HepG2 (cell line): ENCODE measurements around the gene CERT1. TPM values are rescaled to one million over a fixed set of nuclear protein-coding genes. Genes with fewer than 3 reads are reported as not detected.

Source experiments
- ATRX ChIP-seq: sonication (generic); formaldehyde crosslinking; IDR thresholded peaks from 2 replicates; pipeline ENCODE4 v1.4.0; 2020; ENCODE audit warnings: missing genetic modification reagents, borderline replicate concordance
- CEBPG ChIP-seq: IDR thresholded peaks from 2 replicates; pipeline ENCODE4 v1.6.1; 2016
- CREB3 ChIP-seq: sonication (generic); formaldehyde crosslinking; IDR thresholded peaks from 2 replicates; pipeline ENCODE4 v1.5.0; 2020; ENCODE audit warnings: missing genetic modification reagents
- CSRNP2 ChIP-seq: sonication (generic); formaldehyde crosslinking; conservative IDR thresholded peaks from 2 replicates; pipeline ENCODE4 v1.8.0; 2022; ENCODE audit warnings: low read depth, missing genetic modification reagents
- E2F5 ChIP-seq: sonication (generic); formaldehyde crosslinking; conservative IDR thresholded peaks from 2 replicates; pipeline ENCODE4 v1.4.0; 2020; ENCODE audit warnings: missing genetic modification reagents
- EZH2 ChIP-seq: conservative IDR thresholded peaks from 2 replicates; pipeline ENCODE4 v1.6.1; 2012; ENCODE audit warnings: mild to moderate bottlenecking, low read depth, low read length, moderate library complexity
- FOXA1 ChIP-seq, 2 experiments: fragments of 450-650 bp in 1 of 2; sonication (generic) in 1 of 2; formaldehyde crosslinking in 1 of 2; IDR thresholded peaks; 2 replicates each; pipeline versions ENCODE4 v1.4.0 to v1.6.1; 2016 to 2020; ENCODE audit warnings: missing genetic modification reagents in 1 of 2
- GATAD1 ChIP-seq: IDR thresholded peaks from 2 replicates; pipeline ENCODE4 v1.6.1; 2016; ENCODE audit warnings: missing genetic modification reagents, missing compliant biosample characterization
- MAFK ChIP-seq, 2 experiments: IDR thresholded peaks in 1 of 2; conservative IDR thresholded peaks in 1 of 2; 2 replicates each; pipeline ENCODE4 v1.6.1; 2011; ENCODE audit warnings: improper control_type of control experiment in 2 of 2, low read length in 2 of 2
- RFXAP ChIP-seq: sonication (generic); formaldehyde crosslinking; IDR thresholded peaks from 2 replicates; pipeline ENCODE4 v1.4.0; 2020; ENCODE audit warnings: missing genetic modification reagents, borderline replicate concordance
- SKIL ChIP-seq: sonication (generic); formaldehyde crosslinking; IDR thresholded peaks from 2 replicates; pipeline ENCODE4 v1.8.0; 2022; ENCODE audit warnings: missing genetic modification reagents, mild to moderate bottlenecking, moderate library complexity, borderline replicate concordance
- SMC3 ChIP-seq: IDR thresholded peaks from 2 replicates; pipeline ENCODE4 v1.6.1; 2011; ENCODE audit warnings: low read length, improper control_type of control experiment
- SOX13 ChIP-seq, 3 experiments: fragments of 450-650 bp in 1 of 3; sonication (generic) in 1 of 3; formaldehyde crosslinking in 1 of 3; IDR thresholded peaks in 2 of 3; conservative IDR thresholded peaks in 1 of 3; 2 replicates each; pipeline versions ENCODE4 v1.5.0 to v1.6.1; 2016 to 2020; ENCODE audit warnings: antibody characterized with exemption in 1 of 3, mild to moderate bottlenecking in 1 of 3, missing compliant biosample characterization in 1 of 3, missing genetic modification reagents in 1 of 3, moderate library complexity in 1 of 3
- SP1 ChIP-seq, 2 experiments: fragments of 450-650 bp in 1 of 2; sonication (generic) in 1 of 2; formaldehyde crosslinking in 1 of 2; IDR thresholded peaks; 2 replicates each; pipeline versions ENCODE4 v1.4.0 to v1.6.1; 2016 to 2020; ENCODE audit warnings: missing genetic modification reagents in 1 of 2
- TBL1XR1 ChIP-seq: fragments of 150-350 bp; IDR thresholded peaks from 2 replicates; pipeline ENCODE4 v1.6.1; 2014; ENCODE audit warnings: borderline replicate concordance, low read length; ENCODE audit not compliant: partially characterized antibody
- U2AF1 ChIP-seq: fragments of 200-400 bp; formaldehyde crosslinking; optimal IDR thresholded peaks from 2 replicates; pipeline ENCODE3; 2017; ENCODE audit warnings: mild to moderate bottlenecking, low read depth, low read length
- ZBTB38 ChIP-seq: sonication (generic); formaldehyde crosslinking; IDR thresholded peaks from 2 replicates; pipeline ENCODE4 v1.5.1; 2020; ENCODE audit warnings: mild to moderate bottlenecking, missing genetic modification reagents
- ZNF207 ChIP-seq: fragments of 450-650 bp; IDR thresholded peaks from 2 replicates; pipeline ENCODE4 v1.6.1; 2016; ENCODE audit warnings: antibody characterized with exemption, borderline replicate concordance
- ZNF432 ChIP-seq: sonication (generic); formaldehyde crosslinking; IDR thresholded peaks from 2 replicates; pipeline ENCODE4 v1.5.0; 2020; ENCODE audit warnings: missing genetic modification reagents, mild to moderate bottlenecking, borderline replicate concordance
- ZNF660 ChIP-seq: sonication (generic); formaldehyde crosslinking; IDR thresholded peaks from 2 replicates; pipeline ENCODE4 v1.5.1; 2020; ENCODE audit warnings: mild to moderate bottlenecking, low read depth, missing genetic modification reagents, borderline replicate concordance
- ZXDC ChIP-seq: sonication (generic); formaldehyde crosslinking; IDR thresholded peaks from 2 replicates; pipeline ENCODE4 v1.5.0; 2020; ENCODE audit warnings: mild to moderate bottlenecking, missing genetic modification reagents
- polyA plus RNA-seq, 8 experiments: library from polyadenylated mRNA; depleted of rRNA in 3 of 8; stranded (reverse) in 7 of 8; unstranded in 1 of 8; fragments of >200 nt; fragmentation: Illumina TruSeq in 4 of 8; extraction: Trizol in 4 of 8; gene quantifications; 2 replicates each; pipeline versions ENCODE4 v1.2.1 to v1.2.3, GENCODE V29; 2011 to 2016; ENCODE audit warnings: low read depth in 4 of 8, missing spikeins in 1 of 8, mixed read lengths in 1 of 8; ENCODE audit not compliant: insufficient read depth in 1 of 8
- total RNA-seq, 5 experiments: library from RNA; depleted of rRNA; stranded (reverse); fragments of >200 nt; fragmentation: Illumina TruSeq; extraction: Trizol; gene quantifications; 2 replicates each; pipeline ENCODE4 v1.2.3, GENCODE V29; 2016; ENCODE audit warnings: low read depth in 1 of 5

The CERT1 gene
- total and polyA plus RNA-seq, 2 of the 13 experiments (the other 11 are each of a cell fraction or from before 2014, with no cell fraction given), result 8.2 to 12.7 TPM

GRCh38 chr5:75373862-75374261 lies 137.6 kb downstream of the CERT1 start (continued):
- TF ChIP-seq ZNF660 (CRISPR knock-in tag), result no peak
- TF ChIP-seq TBL1XR1, result peak; percentile 85
- no peak for TF ChIP-seq FOXA1 (IDR thresholded peaks at IDR 0.05)
- TF ChIP-seq FOXA1 (CRISPR knock-in tag; IDR thresholded peaks at IDR 0.05), result peak; percentile 83
- TF ChIP-seq CEBPG (CRISPR knock-in tag), result peak; percentile 50; the same call in 1 of the 2 replicates
- no peak for TF ChIP-seq SOX13 (IDR thresholded peaks at IDR 0.05)
- TF ChIP-seq SOX13 (CRISPR knock-in tag; conservative IDR thresholded peaks at IDR 0.05 in 1 of 2, IDR thresholded peaks at IDR 0.05 in 1 of 2), result 0 out of 4 replicates have a peak, but pooled peaks of 1 of the 2 experiments have one; percentile 16
- no peak for TF ChIP-seq GATAD1 (CRISPR knock-in tag)
- no peak for TF ChIP-seq EZH2
- TF ChIP-seq SKIL (CRISPR knock-in tag), result no peak
- no peak for TF ChIP-seq CSRNP2
- no peak for TF ChIP-seq ZXDC (CRISPR knock-in tag)
- TF ChIP-seq ZNF432 (CRISPR knock-in tag), result no peak
- TF ChIP-seq ZNF207, result no peak
- no peak for TF ChIP-seq SP1 (IDR thresholded peaks at IDR 0.05)
- TF ChIP-seq SP1 (CRISPR knock-in tag; IDR thresholded peaks at IDR 0.05), result no peak
- TF ChIP-seq SMC3, result no peak
- no peak for TF ChIP-seq E2F5
- TF ChIP-seq U2AF1, result no peak
- TF ChIP-seq ATRX (CRISPR knock-in tag), result no peak
- TF ChIP-seq ZBTB38 (CRISPR knock-in tag), result no peak
- no peak for TF ChIP-seq RFXAP (CRISPR knock-in tag)
- TF ChIP-seq CREB3 (CRISPR knock-in tag), result no peak
- peak; percentile 55 to 65 for TF ChIP-seq MAFK (conservative IDR thresholded peaks at IDR 0.05 in 1 of 2, IDR thresholded peaks at IDR 0.05 in 1 of 2; ENCODE audit: low read length in 2 of 2)
